AG04450 (cell line): ENCODE results near the gene CACNA1C. TPM values are rescaled to one million over a fixed set of nuclear protein-coding genes. Genes with fewer than 3 reads are reported as not detected.

Experiments
- CTCF ChIA-PET: fragments of 300-600, 350-600 bp; formaldehyde crosslinking; extraction: SDS; loops from one replicate; lab custom pipeline; 2022; ENCODE audit warnings: antibody characterized with exemption, inconsistent platforms; lab: Charles Lee
- POLR2A ChIA-PET: fragments of 350-600 bp; formaldehyde crosslinking; extraction: SDS; loops from one replicate; lab custom pipeline; 2021; ENCODE audit warnings: antibody characterized with exemption, inconsistent platforms; lab: Yijun Ruan, JAX
- DNase-seq: peaks from one replicate; pipeline ENCODE4 v3.0.0-alpha.2; 2011; ENCODE audit warnings: low read depth, low spot score
- H3K27ac ChIP-seq: one replicate; pipeline ENCODE4 v1.5.1; 2012; ENCODE audit warnings: low read depth, low read length, control low read depth
- H3K27me3 ChIP-seq: one replicate; pipeline ENCODE4 v1.6.0; 2012; ENCODE audit warnings: low read length; ENCODE audit not compliant: control insufficient read depth, insufficient read depth
- H3K4me3 ChIP-seq: 2 replicates; pipeline ENCODE4 v1.5.1; 2011; ENCODE audit warnings: mild to moderate bottlenecking, low read depth, low read length, control low read depth
- H3K9me3 ChIP-seq: 2 replicates; pipeline ENCODE4 v1.5.1; 2012; ENCODE audit warnings: low read length; ENCODE audit not compliant: control insufficient read depth, insufficient read depth
- CTCF ChIP-seq: IDR thresholded peaks from 2 replicates; pipeline ENCODE4 v1.5.1; 2011; ENCODE audit warnings: low read depth, low read length, control low read depth, inconsistent platforms
- polyA plus RNA-seq: library from polyadenylated mRNA; depleted of rRNA; stranded (reverse); fragments of >200 nt; gene quantifications from 2 replicates; pipeline ENCODE4 v1.2.3, GENCODE V29; 2011

The CACNA1C gene
- polyA plus RNA-seq, 1 experiment = 5.9 TPM

DNA sequence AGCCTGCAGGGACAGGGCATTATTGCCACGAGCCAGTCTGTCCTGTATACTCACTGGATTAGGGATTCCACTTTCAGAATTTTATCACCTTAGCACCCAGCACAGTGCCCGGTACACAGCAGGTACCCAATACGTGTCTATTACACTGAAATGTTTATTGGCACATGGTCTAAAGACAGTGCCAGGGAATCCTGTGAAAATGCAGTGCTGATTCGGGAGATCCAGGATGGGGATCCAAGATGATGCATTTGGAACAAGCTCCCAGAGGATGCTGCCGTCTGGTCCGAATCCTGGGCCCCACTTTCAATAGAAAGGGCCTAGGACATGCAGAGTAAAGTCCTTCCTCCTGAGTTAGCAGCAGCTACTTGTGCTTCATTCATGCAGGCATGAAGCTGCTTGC lies 230.7 kb downstream of the CACNA1C start:
- H3K27me3 ChIP-seq = no peaks in the 10 kb centered on the region
- H3K9me3 ChIP-seq = no peaks in the 10 kb centered on the region
- ChIA-PET CTCF (interaction anchor here (0.7 to 4.3 kb wide), 10 partner anchors 9 to 249 kb away, joined by 3 to 28 read pairs (median 4); no protein-coding TSS in a partner anchor), POLR2A (interaction anchor here (0.6 to 3.2 kb wide), 9 partner anchors 10 to 289 kb away, joined by 3 to 20 read pairs (median 6); no protein-coding TSS in a partner anchor)
- peak overlapping the region; percentile 96 for H3K27ac ChIP-seq
- no peak for DNase-seq
- no peak overlapping the region for H3K4me3 ChIP-seq
- no peak for TF ChIP-seq CTCF

DNA sequence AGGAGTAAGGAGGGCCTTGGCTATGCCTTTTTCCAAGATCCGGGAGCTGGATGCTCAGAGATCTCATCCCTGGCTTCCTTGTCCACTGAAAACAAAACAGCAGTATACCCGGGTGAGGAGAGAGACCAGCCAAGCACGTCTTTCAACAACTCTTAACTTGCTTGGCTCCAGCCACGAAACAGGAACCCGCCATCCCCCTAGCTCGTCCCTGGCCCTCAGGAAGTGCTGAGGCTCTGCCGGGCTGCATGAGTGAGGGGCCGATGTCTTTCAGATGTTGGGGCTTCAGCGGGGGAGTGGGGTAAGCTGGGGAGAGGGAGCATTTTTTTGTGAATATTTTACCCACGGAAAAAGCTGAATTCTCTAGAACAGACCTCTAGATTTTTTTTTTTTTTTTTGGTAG lies 231.1 kb downstream of the CACNA1C start:
- no peak for TF ChIP-seq CTCF
- H3K4me3 ChIP-seq = peak overlapping the region; percentile 25
- H3K27ac ChIP-seq = peak overlapping the region; percentile 96
- POLR2A ChIA-PET = interaction anchor here (0.6 to 3.2 kb wide), 9 partner anchors 10 to 290 kb away, joined by 3 to 20 read pairs (median 6); no protein-coding TSS in a partner anchor
- H3K9me3 ChIP-seq = no peaks in the 10 kb centered on the region
- no peaks in the 10 kb centered on the region for H3K27me3 ChIP-seq
- DNase-seq = no peak
- CTCF ChIA-PET = interaction anchor here (0.7 to 4.3 kb wide), 11 partner anchors 8 to 249 kb away, joined by 3 to 28 read pairs (median 5); no protein-coding TSS in a partner anchor

GRCh38 chr12:2284321-2284813 lies 231.6 kb downstream of the CACNA1C start:
- DNase-seq = no peak
- peak overlapping the region; percentile 30 for H3K4me3 ChIP-seq
- ChIA-PET CTCF (interaction anchor here (0.7 to 4.3 kb wide), 11 partner anchors 8 to 250 kb away, joined by 3 to 28 read pairs (median 5); no protein-coding TSS in a partner anchor), POLR2A (interaction anchor here (0.6 to 3.2 kb wide), 8 partner anchors 10 to 290 kb away, joined by 3 to 20 read pairs (median 6); no protein-coding TSS in a partner anchor)
- H3K9me3 ChIP-seq = no peaks in the 10 kb centered on the region
- no peaks in the 10 kb centered on the region for H3K27me3 ChIP-seq
- H3K27ac ChIP-seq = peak overlapping the region; percentile 96
- no peak for TF ChIP-seq CTCF

DNA sequence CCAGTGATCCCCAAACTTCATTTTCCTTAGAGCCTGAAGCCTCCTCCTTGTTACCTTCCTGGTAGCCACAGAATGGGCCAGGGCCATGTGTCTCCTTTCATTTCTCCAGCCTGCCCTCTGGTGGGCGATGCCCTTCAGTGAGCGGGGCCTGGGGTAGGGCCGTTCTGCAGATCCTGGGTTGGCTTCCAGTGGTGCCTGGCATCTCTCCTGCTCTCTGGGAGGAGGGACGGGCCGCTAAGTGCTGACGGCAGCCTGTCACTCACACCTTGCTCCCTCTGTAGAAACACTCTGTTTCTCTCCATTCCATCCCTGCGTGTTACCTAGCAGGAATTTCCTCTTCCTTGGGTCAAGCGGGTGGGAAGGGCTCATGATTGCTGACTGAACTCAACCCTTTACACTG lies 232.1 kb downstream of the CACNA1C start:
- H3K9me3 ChIP-seq = no peaks in the 10 kb centered on the region
- H3K27ac ChIP-seq = peak overlapping the region; percentile 96
- ChIA-PET POLR2A (interaction anchor here (1.4 to 3.2 kb wide), 2 partner anchors 20 to 37 kb away, joined by 3 to 20 read pairs; no protein-coding TSS in a partner anchor), CTCF (interaction anchor here (0.9 to 4.3 kb wide), 7 partner anchors 8 to 345 kb away, joined by 3 to 28 read pairs (median 7); no protein-coding TSS in a partner anchor)
- peak; percentile 87 for TF ChIP-seq CTCF
- DNase-seq = no peak
- H3K27me3 ChIP-seq = no peaks in the 10 kb centered on the region
- no peak overlapping the region for H3K4me3 ChIP-seq

DNA sequence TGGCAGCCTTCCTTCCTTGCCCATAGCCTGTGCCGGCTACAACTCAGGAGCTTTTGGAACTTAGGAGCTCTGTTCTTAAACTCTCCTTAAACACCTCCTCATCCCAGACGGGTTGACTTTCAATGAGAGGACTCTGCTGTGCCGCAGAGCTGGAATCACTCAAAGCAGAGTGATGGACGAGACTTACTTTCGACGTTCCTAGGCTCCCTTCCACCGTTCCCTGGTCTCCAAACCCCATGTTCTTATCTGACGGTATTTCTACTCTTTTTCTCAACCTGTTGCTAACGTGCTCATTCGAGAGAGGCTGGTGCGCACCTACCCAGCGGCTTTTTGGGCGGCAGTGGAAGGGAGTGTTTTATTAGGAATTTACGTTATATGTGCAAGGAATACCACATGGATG lies 232.7 kb downstream of the CACNA1C start:
- no peaks in the 10 kb centered on the region for H3K9me3 ChIP-seq
- DNase-seq = no peak
- ChIA-PET CTCF (interaction anchor here (0.9 to 4.3 kb wide), 5 partner anchors 8 to 346 kb away, joined by 3 to 28 read pairs (median 7); no protein-coding TSS in a partner anchor), POLR2A (interaction anchor here (3.2 kb wide), 1 partner anchor 21 kb away, joined by 20 read pairs; no protein-coding TSS in a partner anchor)
- no peak overlapping the region for H3K27ac ChIP-seq
- H3K27me3 ChIP-seq = no peaks in the 10 kb centered on the region
- TF ChIP-seq CTCF = no peak
- H3K4me3 ChIP-seq = no peak overlapping the region
